IPS DF 4.7 (cell line): ENCODE results near the gene PIR.

Experiments used
- DNase-seq: peaks from one replicate; pipeline ENCODE4 v3.0.0-alpha.2; 2013; ENCODE audit warnings: low spot score; ENCODE audit errors: extremely low read depth

PIR gene

GRCh38 chrX:15493118-15493962, at the start of gene PIR:
Gene PIR (minus strand): TSS chrX:15493333. CDS start chrX:15491257, 2,076 bp downstream.
- peak; percentile 14 for DNase-seq

- DNase-seq, result no peak
Observed at GRCh38 chrX:15530318-15530717, 37.2 kb upstream of the PIR start.

GRCh38 chrX:15529165-15529564, 36.0 kb upstream of the PIR start:
- DNase-seq, result no peak

- DNase-seq, result no peak
Observed at GRCh38 chrX:15525664-15526416, 32.7 kb upstream of the PIR start.

GRCh38 chrX:15524417-15524816, 31.3 kb upstream of the PIR start:
- DNase-seq, result no peak

GRCh38 chrX:15523088-15523487, 30.0 kb upstream of the PIR start:
- DNase-seq, result no peak

GRCh38 chrX:15522464-15522863, 29.3 kb upstream of the PIR start:
- no peak for DNase-seq

GRCh38 chrX:15515931-15516330, 22.8 kb upstream of the PIR start:
- DNase-seq, result no peak

GRCh38 chrX:15514279-15514678, 21.1 kb upstream of the PIR start:
- DNase-seq, result no peak

- no peak for DNase-seq
Observed at GRCh38 chrX:15512401-15512965, 19.4 kb upstream of the PIR start.

- DNase-seq, result no peak
Observed at GRCh38 chrX:15511563-15511962, 18.4 kb upstream of the PIR start.

- no peak for DNase-seq
Observed at GRCh38 chrX:15509845-15510244, 16.7 kb upstream of the PIR start.

- DNase-seq, result no peak
Observed at GRCh38 chrX:15507005-15507404, 13.9 kb upstream of the PIR start.

GRCh38 chrX:15505101-15505500, 12.0 kb upstream of the PIR start:
- DNase-seq, result no peak

GRCh38 chrX:15504661-15505060, 11.5 kb upstream of the PIR start:
- DNase-seq, result no peak

GRCh38 chrX:15501506-15501905, 8.4 kb upstream of the PIR start:
- DNase-seq, result no peak

- DNase-seq, result no peak
Observed at GRCh38 chrX:15500497-15500966, 7.4 kb upstream of the PIR start, which contains the start of gene BMX. Gene BMX (plus strand): TSS chrX:15500807. CDS start chrX:15508354, 7,547 bp downstream.

GRCh38 chrX:15499976-15500375, 6.8 kb upstream of the PIR start:
- no peak for DNase-seq

GRCh38 chrX:15498741-15499140, 5.6 kb upstream of the PIR start:
- no peak for DNase-seq

GRCh38 chrX:15497865-15498264, 4.7 kb upstream of the PIR start:
- DNase-seq, result peak; percentile 14

GRCh38 chrX:15496824-15497223, 3.7 kb upstream of the PIR start:
- DNase-seq, result no peak

GRCh38 chrX:15495801-15496200, 2.7 kb upstream of the PIR start:
- DNase-seq, result no peak
